ENCODE measurements around the gene SNAP25.

SNAP25 gene

GRCh38 chr20:10228330-10228729 lies 9.7 kb downstream of the SNAP25 start:
- TF ChIP-seq, protein P1, sequence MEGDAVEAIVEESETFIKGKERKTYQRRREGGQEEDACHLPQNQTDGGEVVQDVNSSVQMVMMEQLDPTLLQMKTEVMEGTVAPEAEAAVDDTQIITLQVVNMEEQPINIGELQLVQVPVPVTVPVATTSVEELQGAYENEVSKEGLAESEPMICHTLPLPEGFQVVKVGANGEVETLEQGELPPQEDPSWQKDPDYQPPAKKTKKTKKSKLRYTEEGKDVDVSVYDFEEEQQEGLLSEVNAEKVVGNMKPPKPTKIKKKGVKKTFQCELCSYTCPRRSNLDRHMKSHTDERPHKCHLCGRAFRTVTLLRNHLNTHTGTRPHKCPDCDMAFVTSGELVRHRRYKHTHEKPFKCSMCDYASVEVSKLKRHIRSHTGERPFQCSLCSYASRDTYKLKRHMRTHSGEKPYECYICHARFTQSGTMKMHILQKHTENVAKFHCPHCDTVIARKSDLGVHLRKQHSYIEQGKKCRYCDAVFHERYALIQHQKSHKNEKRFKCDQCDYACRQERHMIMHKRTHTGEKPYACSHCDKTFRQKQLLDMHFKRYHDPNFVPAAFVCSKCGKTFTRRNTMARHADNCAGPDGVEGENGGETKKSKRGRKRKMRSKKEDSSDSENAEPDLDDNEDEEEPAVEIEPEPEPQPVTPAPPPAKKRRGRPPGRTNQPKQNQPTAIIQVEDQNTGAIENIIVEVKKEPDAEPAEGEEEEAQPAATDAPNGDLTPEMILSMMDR (IDR thresholded peaks at IDR 0.05; ENCODE audit: low read depth, low read length) = no peak

GRCh38 chr20:10231290-10231689 lies 12.7 kb downstream of the SNAP25 start:
- H3K4me3 ChIP-seq (ENCODE audit: low read depth, low read length) = no peak overlapping the region
- TF ChIP-seq, protein P1 (IDR thresholded peaks at IDR 0.05; ENCODE audit: low read depth, low read length) = no peak

More at GRCh38 chr20:10228330-10228729, 9.7 kb downstream of the SNAP25 start:
- no peak overlapping the region for H3K4me3 ChIP-seq (ENCODE audit: low read depth, low read length)

- TF ChIP-seq, protein P1 (IDR thresholded peaks at IDR 0.05; ENCODE audit: low read depth, low read length) = no peak
- H3K4me3 ChIP-seq (ENCODE audit: low read depth, low read length) = no peak overlapping the region
These were observed 18.2 kb downstream of the SNAP25 start for GRCh38 chr20:10236540-10237533.

DNA sequence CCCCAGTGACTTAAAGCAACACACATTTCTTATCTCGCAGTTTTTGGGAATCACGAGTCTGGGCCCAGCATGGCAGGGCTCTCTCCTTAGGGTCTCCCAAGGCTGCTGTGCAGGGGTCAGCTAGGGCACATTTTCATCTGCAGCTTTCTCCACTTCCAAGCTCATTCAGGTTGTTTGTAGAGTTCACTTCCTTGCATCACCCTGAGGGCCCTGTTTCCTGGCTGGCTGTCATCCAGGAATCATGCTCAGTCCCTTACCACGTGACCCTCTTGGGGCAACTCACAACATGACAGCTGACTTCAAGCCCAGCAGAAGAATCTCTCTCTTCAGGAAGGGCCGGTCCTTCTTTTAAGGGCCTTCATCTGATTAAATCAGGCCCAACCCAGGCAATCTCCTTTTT lies 21.3 kb downstream of the SNAP25 start:
- no peak overlapping the region for H3K4me3 ChIP-seq (ENCODE audit: low read depth, low read length)

DNA sequence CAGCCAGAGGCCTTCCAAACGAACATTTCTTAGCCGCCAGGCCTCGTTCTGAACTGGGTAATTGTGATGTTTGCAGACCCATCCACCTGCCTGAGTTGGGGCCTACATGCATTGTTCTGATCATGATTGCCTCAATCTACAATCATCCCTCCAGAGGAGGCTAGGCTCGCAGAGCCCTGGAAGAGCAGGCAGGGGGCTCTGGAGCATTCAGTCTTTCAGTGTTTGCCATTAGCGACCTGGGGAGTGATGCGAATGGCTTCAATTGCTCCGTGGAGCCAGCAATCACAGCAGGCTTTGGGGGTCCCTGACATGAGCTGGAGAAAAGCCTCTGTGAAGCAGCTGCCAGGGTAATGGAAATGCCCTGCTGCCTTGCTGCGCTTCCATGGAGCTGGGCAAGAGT lies 22.0 kb downstream of the SNAP25 start:
- H3K4me3 ChIP-seq (ENCODE audit: low read depth, low read length) = no peak overlapping the region
- TF ChIP-seq, protein P1 (IDR thresholded peaks at IDR 0.05; ENCODE audit: low read depth, low read length) = no peak

More for the DNA sequence above, 21.3 kb downstream of the SNAP25 start:
- TF ChIP-seq, protein P1 (IDR thresholded peaks at IDR 0.05; ENCODE audit: low read depth, low read length) = no peak

GRCh38 chr20:10242166-10242565 lies 23.5 kb downstream of the SNAP25 start:
- H3K4me3 ChIP-seq (ENCODE audit: low read depth, low read length) = no peak overlapping the region
- TF ChIP-seq, protein P1 (IDR thresholded peaks at IDR 0.05; ENCODE audit: low read depth, low read length) = no peak

- TF ChIP-seq, protein P1 (IDR thresholded peaks at IDR 0.05; ENCODE audit: low read depth, low read length) = no peak
- H3K4me3 ChIP-seq (ENCODE audit: low read depth, low read length) = no peak overlapping the region
These were observed 28.8 kb downstream of the SNAP25 start for GRCh38 chr20:10247440-10247839.

Data from WI38 (cell line).